Measurements from ENCODE around the gene ERN2.

DNA sequence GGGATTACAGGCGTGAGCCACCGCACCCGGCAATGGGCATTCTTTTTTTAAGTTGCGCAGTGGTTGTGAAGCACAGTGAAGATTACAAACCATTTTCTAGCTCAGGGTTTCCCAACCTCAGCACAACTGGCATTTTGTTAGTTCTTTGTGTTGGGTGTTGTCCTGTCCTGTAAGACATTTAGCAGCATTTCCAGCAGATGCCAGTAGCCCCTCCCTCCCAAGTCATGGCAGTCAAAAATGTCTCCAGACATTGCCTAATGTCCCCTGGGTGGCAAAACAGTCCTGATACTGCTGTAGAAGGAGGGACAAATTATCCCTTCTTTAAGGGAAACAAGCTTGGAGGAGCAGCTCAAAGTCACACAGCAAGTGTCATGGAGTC lies 18.8 kb downstream of the ERN2 start:
- TF ChIP-seq FOXP4 (CRISPR knock-in tag; IDR thresholded peaks at IDR 0.05; ENCODE audit: borderline replicate concordance), result no peak
- no peak for TF ChIP-seq MYC (IDR thresholded peaks at IDR 0.05; ENCODE audit: low read depth, low read length)
- no peak for TF ChIP-seq MYC (CRISPR knock-in tag; IDR thresholded peaks at IDR 0.05; ENCODE audit: borderline replicate concordance, low read depth)
- TF ChIP-seq ASH1L (IDR thresholded peaks at IDR 0.05; ENCODE audit: borderline replicate concordance, low read depth, partially characterized antibody), result no peak
- TF ChIP-seq CTCF (IDR thresholded peaks at IDR 0.05 in 2 of 3, conservative IDR thresholded peaks at IDR 0.05 in 1 of 3; ENCODE audit: insufficient read depth in 2 of 3, low read depth in 1 of 3, low read length in 3 of 3), result no peak
